Measurements from ENCODE around the gene ARL5C.
"Not testable (repeated sequence)": the region's sequence is repeated elsewhere in the genome, so short reads cannot be mapped to it uniquely, and the experiment has no call there.

Gene ARL5C

DNA sequence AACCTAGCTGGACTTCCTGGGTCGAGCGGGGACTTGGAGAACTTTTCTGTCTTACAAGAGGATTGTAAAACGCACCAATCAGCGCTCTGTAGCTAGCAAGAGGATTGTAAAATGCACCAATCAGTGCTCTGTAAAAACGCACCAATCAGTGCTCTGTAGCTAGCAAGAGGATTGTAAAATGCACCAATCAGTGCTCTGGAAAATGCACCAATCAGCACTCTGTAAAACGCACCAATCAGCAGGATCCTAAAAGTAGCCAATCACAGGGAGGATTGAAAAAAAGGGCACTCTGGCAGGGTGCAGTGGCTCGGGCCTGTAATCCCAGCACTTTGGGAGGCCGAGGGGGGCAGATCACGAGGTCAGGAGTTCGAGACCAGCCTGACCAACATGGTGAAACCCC is 2.5 kb upstream of the ARL5C start:
- H3K27me3 ChIP-seq (ENCODE audit: low read depth); H3K9me3 ChIP-seq; H3K4me3 ChIP-seq; H3K4me1 ChIP-seq; in situ Hi-C loops (cut with MboI; ENCODE audit: low sequenced_read_pairs); H3K36me3 ChIP-seq (replicated peaks); DNase-seq (ENCODE audit: low spot score in 2 of 2): not testable (repeated sequence)

DNA sequence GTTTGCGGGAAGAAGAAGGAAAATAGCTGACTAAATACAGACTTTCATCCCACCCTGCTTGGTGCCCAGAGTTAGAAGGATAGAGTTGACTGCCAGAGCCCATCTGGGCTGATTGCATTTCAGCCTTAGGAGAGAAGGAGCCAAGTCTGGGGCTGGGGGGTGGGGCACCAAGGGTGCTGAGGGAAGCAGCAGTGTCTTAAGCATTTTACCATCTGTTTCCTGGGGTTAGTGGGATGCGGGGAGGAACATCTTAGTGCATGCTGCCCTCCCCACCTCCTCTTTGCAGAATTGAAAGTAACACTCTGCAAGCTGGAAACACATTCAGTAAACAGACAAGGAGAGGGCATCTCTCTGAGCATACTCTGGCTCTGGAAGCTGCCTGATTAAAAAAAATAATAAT is 1.5 kb upstream of the ARL5C start:
- H3K4me3 ChIP-seq: no peak overlapping the region
- no peak for DNase-seq (ENCODE audit: low spot score in 2 of 2)
- in situ Hi-C loops (cut with MboI; ENCODE audit: low sequenced_read_pairs): no loop called here
- peaks cover 8% of the 10 kb centered on the region for H3K4me1 ChIP-seq
- no peaks in the 10 kb centered on the region for H3K36me3 ChIP-seq (replicated peaks)
- no peaks in the 10 kb centered on the region for H3K9me3 ChIP-seq
- H3K27me3 ChIP-seq (ENCODE audit: low read depth): 0 out of 2 replicates have a peak, but pooled peaks cover 2% of the 10 kb centered on the region

DNA sequence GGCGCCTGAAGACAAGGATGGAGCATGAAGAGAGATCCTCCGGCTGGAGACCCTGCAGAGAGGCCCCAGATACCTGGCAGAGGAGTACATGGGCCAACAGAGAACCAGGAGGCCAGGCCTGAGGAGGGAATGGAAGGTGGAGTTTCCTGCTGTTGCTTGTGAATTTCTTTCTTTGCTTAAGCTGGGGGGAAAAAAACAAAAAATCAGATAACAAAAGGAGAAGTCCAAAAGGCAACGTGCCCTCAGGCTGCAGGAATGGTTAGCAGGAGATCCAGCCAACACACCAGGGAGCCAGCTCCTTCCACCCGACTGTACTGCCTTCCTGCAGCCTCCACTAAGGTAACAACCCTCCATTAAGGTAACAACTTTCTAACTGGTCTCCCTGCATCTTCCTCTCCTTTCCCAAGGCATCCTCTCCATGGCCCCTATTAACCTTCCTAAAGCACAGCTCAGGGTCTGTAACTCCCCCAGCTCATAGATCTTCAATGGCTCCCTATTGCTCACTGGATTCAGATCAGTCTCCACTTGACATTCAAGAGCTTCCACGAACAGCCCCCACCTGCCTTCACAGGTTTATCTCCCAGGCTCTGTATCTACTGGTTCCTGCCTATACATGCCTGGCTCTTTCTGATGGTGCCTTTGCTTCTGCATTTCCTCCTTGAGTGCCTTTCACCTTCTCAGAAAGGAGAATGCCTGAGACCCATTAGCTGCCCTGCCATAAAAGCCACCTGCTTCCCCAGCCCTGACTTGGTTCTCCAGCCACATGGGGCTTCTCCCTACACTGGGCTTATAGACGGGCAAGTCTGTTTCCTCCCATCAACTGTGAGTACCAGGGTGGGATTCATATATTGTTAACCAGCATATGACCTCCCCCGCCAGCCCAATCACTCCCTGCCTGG is 725 bp upstream of the ARL5C start:
- Histone ChIP-seq H3K36me3 (replicated peaks) (no peaks in the 10 kb centered on the region), H3K4me3 (no peak overlapping the region), H3K4me1 (peaks cover 8% of the 10 kb centered on the region), H3K27me3 (ENCODE audit: low read depth) (0 out of 2 replicates have a peak, but pooled peaks cover 2% of the 10 kb centered on the region), H3K9me3 (no peaks in the 10 kb centered on the region)
- peak in 1 of 2 experiments; percentile 30 for DNase-seq (ENCODE audit: low spot score in 2 of 2)
- in situ Hi-C loops (cut with MboI; ENCODE audit: low sequenced_read_pairs): no loop called here

DNA sequence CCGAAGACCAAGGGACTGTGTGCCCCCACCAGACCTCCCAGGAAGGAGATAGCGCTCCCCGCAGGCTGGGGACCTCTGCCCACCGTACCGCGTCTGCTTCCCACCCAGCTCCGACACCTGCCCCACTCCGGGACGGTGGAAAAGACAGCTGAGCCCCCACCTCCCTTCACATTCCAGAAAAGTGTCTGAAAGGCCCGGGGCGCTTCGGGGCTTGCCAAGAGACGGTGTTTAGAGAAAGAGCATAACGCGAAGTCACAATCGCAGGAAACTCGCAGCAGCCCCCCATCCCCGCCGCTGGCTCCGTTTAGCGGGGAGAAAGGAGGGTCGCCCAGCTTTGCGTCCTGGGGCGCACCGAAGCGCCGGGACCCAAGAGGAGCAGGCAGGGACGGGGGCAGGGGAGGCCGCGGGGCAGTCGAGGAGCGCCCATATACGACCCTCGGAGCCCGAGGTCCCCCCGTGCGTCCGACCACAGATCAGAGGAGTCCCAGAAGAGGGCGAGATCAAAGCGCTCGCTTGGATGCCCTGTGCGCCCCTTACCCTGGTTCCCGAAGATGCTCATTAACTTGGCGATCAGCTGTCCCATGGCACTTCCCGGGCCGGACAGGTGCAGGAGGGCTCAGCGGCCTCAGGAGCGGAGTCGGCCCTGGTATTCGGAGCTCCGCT is 652 bp downstream of the ARL5C start:
- Histone ChIP-seq H3K36me3 (replicated peaks) (no peaks in the 10 kb centered on the region), H3K4me3 (no peak overlapping the region), H3K4me1 (peaks cover 8% of the 10 kb centered on the region), H3K27me3 (ENCODE audit: low read depth) (0 out of 2 replicates have a peak, but pooled peaks cover 2% of the 10 kb centered on the region), H3K9me3 (no peaks in the 10 kb centered on the region)
- in situ Hi-C loops (cut with MboI; ENCODE audit: low sequenced_read_pairs): no loop called here
- DNase-seq (ENCODE audit: low spot score in 2 of 2): no peak

DNA sequence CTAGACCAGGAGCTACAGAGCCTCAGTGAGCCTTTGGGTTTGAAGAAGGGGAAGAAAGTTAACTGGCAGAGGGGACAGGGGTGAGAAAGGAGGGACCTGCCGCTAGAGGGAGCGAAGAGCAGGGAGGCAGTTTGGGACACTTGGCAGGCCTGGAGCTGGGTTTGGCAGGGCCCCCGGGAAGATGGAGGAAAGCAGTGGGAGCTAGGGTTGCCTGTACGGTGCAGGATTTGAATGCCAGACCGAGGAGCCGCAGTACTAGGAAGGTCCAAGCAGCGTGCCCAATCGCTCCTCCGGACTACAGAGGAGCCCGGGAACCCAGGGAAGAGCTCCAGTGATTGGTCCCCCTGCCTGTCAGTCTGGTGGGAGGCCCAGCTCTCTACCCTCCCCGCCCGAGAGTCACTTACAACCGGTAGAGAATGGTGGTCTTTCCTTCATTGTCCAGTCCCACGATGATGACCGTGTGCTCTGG is 1.3 kb downstream of the ARL5C start:
- in situ Hi-C loops (cut with MboI; ENCODE audit: low sequenced_read_pairs): no loop called here
- DNase-seq (ENCODE audit: low spot score in 2 of 2): peak; percentile 78 to 91
- Histone ChIP-seq H3K4me1 (peaks cover 8% of the 10 kb centered on the region), H3K27me3 (ENCODE audit: low read depth) (0 out of 2 replicates have a peak, but pooled peaks cover 2% of the 10 kb centered on the region), H3K9me3 (no peaks in the 10 kb centered on the region), H3K4me3 (no peak overlapping the region), H3K36me3 (replicated peaks) (no peaks in the 10 kb centered on the region)

DNA sequence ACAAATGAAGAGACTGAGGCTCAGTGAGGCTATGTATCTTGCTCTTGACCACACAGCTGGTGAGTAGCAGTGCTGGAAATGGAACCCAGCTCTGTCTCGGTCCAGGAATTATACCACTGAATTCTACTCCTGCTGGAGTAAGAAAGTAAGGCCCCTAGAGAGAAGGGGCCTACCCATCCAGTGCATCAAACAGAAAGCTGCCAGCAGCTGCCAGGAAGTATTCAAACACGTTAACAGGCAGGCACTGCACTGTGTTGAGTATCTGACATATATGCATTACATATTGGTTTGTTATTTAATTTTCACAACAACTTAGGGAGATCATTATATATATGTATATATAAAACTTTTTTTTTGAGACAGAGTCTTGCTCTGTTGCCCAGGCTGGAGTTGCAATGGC is 4.0 kb downstream of the ARL5C start:
- no peaks in the 10 kb centered on the region for H3K9me3 ChIP-seq
- no peaks in the 10 kb centered on the region for H3K27me3 ChIP-seq (ENCODE audit: low read depth)
- H3K36me3 ChIP-seq (replicated peaks): no peaks in the 10 kb centered on the region
- H3K4me1 ChIP-seq: peaks cover 8% of the 10 kb centered on the region
- H3K4me3 ChIP-seq: no peak overlapping the region
- in situ Hi-C loops (cut with MboI; ENCODE audit: low sequenced_read_pairs): no loop called here
- DNase-seq (ENCODE audit: low spot score in 2 of 2): no peak

DNA sequence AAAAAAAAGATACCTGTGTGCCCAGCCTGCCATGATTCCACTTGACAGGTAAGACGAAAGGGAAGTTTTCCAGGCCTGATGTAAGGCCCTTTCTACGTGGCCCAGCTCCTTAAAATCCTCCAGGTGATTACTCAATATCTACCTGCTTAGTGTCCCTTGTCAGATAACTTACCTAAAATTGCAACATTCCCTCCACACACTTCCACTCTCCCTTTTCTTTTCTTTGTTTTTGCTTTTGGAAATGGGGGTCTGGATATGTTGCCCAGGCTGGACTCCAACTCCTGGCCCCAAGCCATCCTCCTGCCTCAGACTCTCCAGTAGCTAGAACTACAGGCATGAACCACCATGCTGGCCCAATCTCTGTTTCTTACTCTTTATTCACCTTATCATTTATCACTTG is 7.3 kb downstream of the ARL5C start:
- Histone ChIP-seq H3K36me3 (replicated peaks) (no peaks in the 10 kb centered on the region), H3K4me3 (no peak overlapping the region), H3K27me3 (ENCODE audit: low read depth) (no peaks in the 10 kb centered on the region), H3K9me3 (no peaks in the 10 kb centered on the region), H3K4me1 (no peaks in the 10 kb centered on the region)
- DNase-seq (ENCODE audit: low spot score in 2 of 2): no peak
- in situ Hi-C loops (cut with MboI; ENCODE audit: low sequenced_read_pairs): loop anchor here (5.0 kb wide), 1 partner anchor 171 kb away; no protein-coding TSS in a partner anchor

DNA sequence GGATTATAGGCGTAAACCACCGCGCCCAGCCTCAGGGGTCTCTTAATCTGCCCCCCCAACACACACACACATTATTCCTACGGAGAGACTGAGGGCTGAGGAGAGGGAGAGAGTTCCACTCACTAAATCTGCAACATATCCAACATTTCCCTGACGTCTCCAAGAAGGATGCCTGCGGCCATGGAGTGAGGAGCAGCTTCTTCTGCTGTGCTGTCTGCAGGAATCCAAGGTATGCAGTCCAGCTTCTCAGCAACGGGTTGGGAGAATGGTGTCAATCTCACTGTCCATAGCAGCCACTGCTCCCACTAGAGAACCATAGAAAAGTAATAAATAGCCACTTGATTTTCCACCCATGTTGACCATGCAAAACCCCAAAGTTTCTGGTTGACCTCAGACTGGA is 9.5 kb downstream of the ARL5C start:
- in situ Hi-C loops (cut with MboI; ENCODE audit: low sequenced_read_pairs): loop anchor here (5.0 kb wide), 1 partner anchor 169 kb away; no protein-coding TSS in a partner anchor

DNA sequence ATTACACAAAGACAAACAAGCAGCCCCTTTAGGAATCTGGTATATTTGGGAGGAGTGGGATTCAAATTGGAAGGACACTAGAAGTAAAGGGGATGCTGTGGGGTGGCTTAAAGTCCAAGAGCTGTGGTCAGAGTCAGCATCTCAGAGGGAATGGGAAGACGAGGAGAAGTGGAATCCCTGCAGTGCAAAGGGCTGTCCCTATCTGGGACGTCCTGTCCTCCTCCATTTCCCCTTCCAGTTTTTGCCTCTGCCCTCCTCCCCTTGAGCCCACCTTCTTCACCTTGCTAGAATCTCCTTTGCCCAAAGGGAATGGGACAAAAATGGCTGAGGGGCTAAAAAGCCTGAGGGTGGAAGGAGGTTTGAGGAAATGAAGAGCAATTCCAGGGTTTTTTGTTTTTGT is 10.3 kb downstream of the ARL5C start:
- H3K36me3 ChIP-seq (replicated peaks): no peaks in the 10 kb centered on the region
- in situ Hi-C loops (cut with MboI; ENCODE audit: low sequenced_read_pairs): loop anchor here (5.0 kb wide), 1 partner anchor 168 kb away; no protein-coding TSS in a partner anchor
- peaks cover 4% of the 10 kb centered on the region for H3K4me1 ChIP-seq
- no peak for DNase-seq (ENCODE audit: low spot score in 2 of 2)
- H3K27me3 ChIP-seq (ENCODE audit: low read depth): no peaks in the 10 kb centered on the region
- H3K4me3 ChIP-seq: no peak overlapping the region
- no peaks in the 10 kb centered on the region for H3K9me3 ChIP-seq

More for the DNA sequence above, 9.5 kb downstream of the ARL5C start:
- no peaks in the 10 kb centered on the region for H3K36me3 ChIP-seq (replicated peaks)
- no peaks in the 10 kb centered on the region for H3K9me3 ChIP-seq
- no peak overlapping the region for H3K4me3 ChIP-seq
- no peaks in the 10 kb centered on the region for H3K27me3 ChIP-seq (ENCODE audit: low read depth)
- peaks cover 4% of the 10 kb centered on the region for H3K4me1 ChIP-seq
- no peak for DNase-seq (ENCODE audit: low spot score in 2 of 2)

DNA sequence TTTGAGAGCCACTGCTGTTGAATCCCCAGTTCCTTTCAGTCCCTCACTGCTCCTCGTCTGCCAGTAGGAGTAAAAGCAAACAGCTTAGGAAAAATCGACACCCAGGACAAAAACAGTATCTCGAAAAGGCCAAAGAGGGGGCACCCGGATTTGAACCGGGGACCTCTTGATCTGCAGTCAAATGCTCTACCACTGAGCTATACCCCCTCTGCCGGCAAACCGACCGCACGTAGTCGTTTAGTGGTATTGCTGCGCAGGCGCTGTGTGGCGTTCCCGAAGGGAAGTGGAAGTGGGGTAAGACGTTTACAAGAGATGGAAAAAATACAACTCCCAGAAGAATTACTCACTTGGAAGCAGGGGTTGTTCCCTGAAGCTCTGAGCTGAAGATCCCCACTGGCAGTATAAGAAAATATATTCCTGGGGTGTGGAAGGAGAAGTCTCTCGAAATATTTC is 12.3 kb downstream of the ARL5C start:
- Histone ChIP-seq H3K27me3 (ENCODE audit: low read depth) (no peaks in the 10 kb centered on the region), H3K36me3 (replicated peaks) (no peaks in the 10 kb centered on the region), H3K4me3 (peak overlapping the region; percentile 60), H3K4me1 (peaks cover 4% of the 10 kb centered on the region), H3K9me3 (no peaks in the 10 kb centered on the region)
- DNase-seq (ENCODE audit: low spot score in 2 of 2): peak; percentile 93 to 94
- in situ Hi-C loops (cut with MboI; ENCODE audit: low sequenced_read_pairs): no loop called here

DNA sequence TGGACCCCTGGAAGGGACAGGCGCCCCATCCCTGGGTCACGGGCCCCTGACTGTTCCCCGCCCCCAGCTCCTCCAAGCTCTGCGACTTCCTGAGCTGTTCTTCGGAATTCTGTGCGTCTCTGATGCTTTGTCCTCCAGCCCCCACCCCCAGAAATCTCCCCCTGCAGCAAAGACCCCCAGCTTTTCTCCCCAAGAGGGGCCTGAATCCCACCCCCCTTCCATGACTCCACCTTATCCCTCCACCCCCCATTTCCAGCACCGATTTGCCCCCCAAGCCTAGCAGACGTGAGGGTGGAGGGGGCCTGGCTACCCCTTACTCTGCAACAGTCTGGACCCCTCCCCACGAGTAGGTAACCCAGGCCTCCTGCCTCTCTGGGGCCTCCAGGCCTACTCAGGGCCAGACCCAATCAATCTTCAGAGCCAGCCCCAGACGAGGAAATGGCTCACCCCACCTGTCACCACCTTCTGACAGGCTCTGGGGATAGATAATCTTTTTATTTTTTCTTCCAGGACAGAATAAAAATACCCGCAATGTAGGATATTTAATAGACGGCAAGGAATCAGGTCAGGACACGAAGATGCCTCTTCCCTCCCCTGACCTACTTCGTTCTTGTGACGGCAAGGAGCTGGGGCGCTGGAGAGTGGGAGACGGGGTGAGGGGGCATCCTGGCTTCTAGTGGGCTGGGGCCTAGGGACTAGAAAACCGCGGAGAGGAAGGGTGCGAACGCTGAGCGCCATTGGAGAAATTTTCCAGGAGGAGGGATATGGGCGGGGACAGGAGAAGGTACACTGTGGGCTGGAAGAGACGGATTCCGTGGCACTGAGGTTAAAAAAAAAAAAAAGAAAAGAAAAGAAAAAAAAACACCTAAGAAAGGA is 13.8 kb downstream of the ARL5C start:
- Histone ChIP-seq H3K9me3 (no peaks in the 10 kb centered on the region), H3K4me3 (peak overlapping the region; percentile 60), H3K4me1 (peaks cover 4% of the 10 kb centered on the region), H3K36me3 (replicated peaks) (no peaks in the 10 kb centered on the region), H3K27me3 (ENCODE audit: low read depth) (no peaks in the 10 kb centered on the region)
- in situ Hi-C loops (cut with MboI; ENCODE audit: low sequenced_read_pairs): no loop called here
- DNase-seq (ENCODE audit: low spot score in 2 of 2): peak in 1 of 2 experiments; percentile 61

DNA sequence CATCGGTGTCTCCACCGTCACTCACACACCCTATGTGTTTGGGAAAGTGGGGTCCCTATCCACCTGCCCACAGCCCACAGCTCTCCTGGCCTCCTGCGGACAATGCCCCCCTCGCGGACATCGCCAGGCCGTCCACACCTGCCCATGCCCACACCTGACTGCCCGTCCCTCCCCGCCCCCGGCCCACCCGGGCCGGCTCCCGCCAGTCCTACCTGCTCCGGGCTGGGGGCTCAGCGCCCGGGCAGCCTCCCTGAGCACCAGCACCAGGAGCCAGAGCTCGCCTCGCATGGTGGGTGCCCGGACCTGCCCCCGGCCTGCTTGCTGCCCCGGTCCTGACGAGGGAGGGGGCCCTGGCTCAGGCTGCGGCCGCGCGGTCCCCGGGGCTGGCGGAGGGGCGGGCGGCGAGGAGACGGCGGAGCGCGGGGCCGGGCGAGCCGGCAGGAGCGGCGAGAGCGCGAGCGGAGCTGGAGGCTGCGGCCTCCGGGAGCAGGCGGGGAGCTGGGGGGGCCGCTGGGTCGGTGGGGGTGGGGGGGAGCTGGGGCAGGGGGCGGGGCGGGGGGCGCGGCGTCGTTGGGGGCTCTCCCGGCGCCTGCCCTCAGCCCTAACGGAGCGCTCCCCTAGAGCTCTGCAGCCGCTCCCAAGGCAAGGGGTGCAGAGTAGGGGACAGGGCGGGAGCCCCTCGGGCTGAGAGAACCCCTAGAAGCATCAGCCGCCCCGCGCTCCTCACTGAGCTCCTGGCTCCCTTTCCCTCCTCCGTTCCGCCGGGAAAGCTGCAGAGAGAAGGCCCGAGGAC is 14.6 kb downstream of the ARL5C start, which contains the start of gene PLXDC1:
TSS of gene PLXDC1 (minus strand) at position 488 of the 793 bp plus-strand sequence. CDS start at position 288, 200 bp downstream.
- Histone ChIP-seq H3K4me1 (peaks cover 4% of the 10 kb centered on the region), H3K9me3 (no peaks in the 10 kb centered on the region), H3K36me3 (replicated peaks) (no peaks in the 10 kb centered on the region), H3K4me3 (peak within 1 kb of the TSS; percentile 60; the same call in 1 of the 2 replicates), H3K27me3 (ENCODE audit: low read depth) (no peaks in the 10 kb centered on the region)
- in situ Hi-C loops (cut with MboI; ENCODE audit: low sequenced_read_pairs): no loop called here
- no peak for DNase-seq (ENCODE audit: low spot score in 2 of 2)

All from HAP-1 (cell line).